Thoracic aorta (tissue), 2 donors: ENCODE measurements around the gene RBM47. TPM values are rescaled to one million over a fixed set of nuclear protein-coding genes. Genes with fewer than 3 reads are reported as not detected.

ENCODE experiments used
- ATAC-seq: fragments of 150-250 bp; one replicate; pipeline ENCODE4 v1.8.0; 2017; ENCODE audit warnings: low read depth; ENCODE audit not compliant: insufficient number of reproducible peaks, low FRiP score
- DNase-seq: peaks from one replicate; pipeline ENCODE4 v3.0.0-alpha.2; 2020; ENCODE audit warnings: low spot score
- H3K27ac ChIP-seq, 2 donors: fragments of 200-600 bp; sonication (generic); 1 replicate in 1 of 2; 2 replicates in 1 of 2; pipeline ENCODE4 v1.5.1; 2016; ENCODE audit warnings: mild to moderate bottlenecking in 2 of 2, moderate library complexity in 2 of 2
- H3K27me3 ChIP-seq: fragments of 200-600 bp; sonication (generic); replicated peaks from 2 replicates; pipeline ENCODE4 v1.6.0; 2016; ENCODE audit warnings: mild to moderate bottlenecking; ENCODE audit not compliant: insufficient read depth
- H3K36me3 ChIP-seq: fragments of 200-600 bp; sonication (generic); one replicate; pipeline ENCODE4 v1.5.1; 2016
- H3K4me1 ChIP-seq, 2 donors: fragments of 200-600 bp; sonication (generic); 1 replicate in 1 of 2; 2 replicates in 1 of 2; pipeline versions ENCODE4 v1.5.1 to v1.6.0; 2016; ENCODE audit warnings: low read depth in 2 of 2, mild to moderate bottlenecking in 1 of 2; ENCODE audit not compliant: control insufficient read depth in 1 of 2
- H3K4me3 ChIP-seq: fragments of 200-600 bp; sonication (generic); 2 replicates; pipeline ENCODE4 v1.5.1; 2016; ENCODE audit warnings: mild to moderate bottlenecking
- H3K9me3 ChIP-seq: fragments of 200-600 bp; sonication (generic); 2 replicates; pipeline ENCODE4 v1.5.1; 2016
- CTCF ChIP-seq: fragments of 200-600 bp; sonication (generic); IDR thresholded peaks from one replicate; pipeline ENCODE4 v1.5.1; 2019; ENCODE audit warnings: antibody characterized with exemption
- total RNA-seq, 2 donors: library from RNA; depleted of rRNA; stranded (reverse); fragments of >200 nt; gene quantifications; one replicate each; pipeline versions ENCODE4 v1.1.0 to v1.2.3, GENCODE V29; 2016

The RBM47 gene
- total RNA-seq, 2 donors from 2014 or later, result 31.5 to 56.7 TPM

- Histone ChIP-seq H3K27me3 (no peaks in the 10 kb centered on the region), H3K36me3 (no peaks in the 10 kb centered on the region), H3K9me3 (no peaks in the 10 kb centered on the region), H3K4me1 (no peaks in the 10 kb centered on the region), H3K4me3 (no peak overlapping the region), H3K27ac (no peak overlapping the region)
- ATAC-seq, result no peak
- no peak for DNase-seq
- no peak for TF ChIP-seq CTCF
Observed at GRCh38 chr4:40515398-40516293, 114.0 kb downstream of the RBM47 start.

- Histone ChIP-seq H3K9me3 (no peaks in the 10 kb centered on the region), H3K27ac (no peak overlapping the region), H3K27me3 (no peaks in the 10 kb centered on the region), H3K4me3 (no peak overlapping the region), H3K36me3 (no peaks in the 10 kb centered on the region), H3K4me1 (no peaks in the 10 kb centered on the region)
- ATAC-seq (no peak), DNase-seq (no peak)
- no peak for TF ChIP-seq CTCF
Observed at GRCh38 chr4:40515037-40515397, 114.6 kb downstream of the RBM47 start.

GRCh38 chr4:40514497-40514951 is 115.1 kb downstream of the RBM47 start:
- Histone ChIP-seq H3K4me3 (no peak overlapping the region), H3K27me3 (no peaks in the 10 kb centered on the region), H3K4me1 (no peaks in the 10 kb centered on the region), H3K36me3 (no peaks in the 10 kb centered on the region), H3K27ac (no peak overlapping the region), H3K9me3 (no peaks in the 10 kb centered on the region)
- no peak for DNase-seq
- no peak for ATAC-seq
- TF ChIP-seq CTCF, result no peak

GRCh38 chr4:40511036-40511614 is 118.5 kb downstream of the RBM47 start:
- Histone ChIP-seq H3K4me3 (no peak overlapping the region), H3K4me1 (no peaks in the 10 kb centered on the region), H3K27me3 (no peaks in the 10 kb centered on the region), H3K36me3 (no peaks in the 10 kb centered on the region), H3K27ac (no peak overlapping the region), H3K9me3 (no peaks in the 10 kb centered on the region)
- no peak for DNase-seq
- no peak for ATAC-seq
- TF ChIP-seq CTCF, result no peak

- no peaks in the 10 kb centered on the region for H3K27me3 ChIP-seq
- no peaks in the 10 kb centered on the region for H3K4me1 ChIP-seq
- no peak for ATAC-seq
- H3K9me3 ChIP-seq, result no peaks in the 10 kb centered on the region
- H3K36me3 ChIP-seq, result no peaks in the 10 kb centered on the region
- H3K4me3 ChIP-seq, result no peak overlapping the region
- no peak for TF ChIP-seq CTCF
- H3K27ac ChIP-seq, result no peak overlapping the region
- no peak for DNase-seq
Observed at GRCh38 chr4:40507977-40508376, 121.7 kb downstream of the RBM47 start.
